OCI-LY1 (cell line): Measurements from ENCODE around the gene HOXA4.

Experiments used
- H2AFZ ChIP-seq: fragments of 200-600 bp; sonication (generic), shearing (Covaris generic); 2 replicates; pipeline ENCODE4 v1.6.0; 2014; ENCODE audit warnings: antibody characterized with exemption, mild to moderate bottlenecking, low read length
- H3F3A ChIP-seq: fragments of 200-600 bp; sonication (generic), shearing (Covaris generic); 2 replicates; pipeline ENCODE4 v1.6.0; 2014; ENCODE audit warnings: mild to moderate bottlenecking, antibody characterized with exemption, low read length, moderate library complexity; ENCODE audit not compliant: insufficient read depth
- H3K27ac ChIP-seq: fragments of 200-600 bp; sonication (generic); 2 replicates; pipeline ENCODE4 v1.5.1; 2014; ENCODE audit warnings: low read length, mixed run types, mild to moderate bottlenecking, low read depth; ENCODE audit not compliant: poor library complexity, severe bottlenecking
- H3K27me3 ChIP-seq: fragments of 200-600 bp; sonication (generic); 2 replicates; pipeline ENCODE4 v1.6.0; 2014; ENCODE audit warnings: antibody characterized with exemption, mild to moderate bottlenecking, low read length, moderate library complexity; ENCODE audit not compliant: insufficient read depth
- H3K36me3 ChIP-seq: fragments of 200-600 bp; sonication (generic); 2 replicates; pipeline ENCODE4 v1.6.1; 2014; ENCODE audit warnings: mild to moderate bottlenecking, antibody characterized with exemption, low read length, moderate library complexity, mixed read lengths; ENCODE audit not compliant: insufficient read depth
- H3K4me1 ChIP-seq: fragments of 200-600 bp; sonication (generic); 2 replicates; pipeline ENCODE4 v1.5.1; 2014; ENCODE audit warnings: mild to moderate bottlenecking, low read length, moderate library complexity; ENCODE audit not compliant: insufficient read depth, severe bottlenecking
- H3K4me2 ChIP-seq: fragments of 200-600 bp; sonication (generic), shearing (Covaris generic); 2 replicates; pipeline ENCODE4 v1.6.1; 2014; ENCODE audit warnings: low read length
- H3K4me3 ChIP-seq: fragments of 200-600 bp; sonication (generic); 2 replicates; pipeline ENCODE4 v1.5.1; 2014; ENCODE audit warnings: low read length, low read depth, mild to moderate bottlenecking, mixed read lengths; ENCODE audit not compliant: poor library complexity, severe bottlenecking
- H3K79me2 ChIP-seq: fragments of 200-600 bp; shearing (Covaris generic); 2 replicates; pipeline ENCODE4 v1.6.1; 2016; ENCODE audit warnings: mixed run types, low read length, mixed read lengths; ENCODE audit not compliant: insufficient read depth
- H3K9ac ChIP-seq: fragments of 200-600 bp; sonication (generic), shearing (Covaris generic); 2 replicates; pipeline ENCODE4 v1.6.1; 2014; ENCODE audit warnings: mild to moderate bottlenecking, low read length, mixed read lengths
- H3K9me2 ChIP-seq: fragments of 200-600 bp; sonication (generic), shearing (Covaris generic); 2 replicates; pipeline ENCODE4 v1.6.1; 2014; ENCODE audit warnings: low read depth, mild to moderate bottlenecking, low read length, mixed read lengths
- H3K9me3 ChIP-seq: fragments of 200-600 bp; shearing (Covaris generic); 2 replicates; pipeline ENCODE4 v1.6.1; 2014; ENCODE audit warnings: low read length, mixed read lengths
- H4K20me1 ChIP-seq: fragments of 200-600 bp; sonication (generic), shearing (Covaris generic); 2 replicates; pipeline ENCODE4 v1.6.0; 2016; ENCODE audit warnings: mild to moderate bottlenecking, low read length; ENCODE audit not compliant: insufficient read depth
- CTCF ChIP-seq: fragments of 200-600 bp; sonication (generic), shearing (Covaris generic); IDR thresholded peaks from 2 replicates; pipeline ENCODE4 v1.5.1; 2017; ENCODE audit warnings: mild to moderate bottlenecking, antibody characterized with exemption, low read length, moderate library complexity, mixed read lengths
- EZH2 ChIP-seq: fragments of 200-600 bp; sonication (generic), shearing (Covaris generic); IDR thresholded peaks from 2 replicates; pipeline ENCODE4 v1.8.0; 2017; ENCODE audit warnings: borderline replicate concordance, mixed run types, mild to moderate bottlenecking, antibody characterized with exemption, low read length, moderate library complexity, mixed read lengths

The HOXA4 gene

DNA sequence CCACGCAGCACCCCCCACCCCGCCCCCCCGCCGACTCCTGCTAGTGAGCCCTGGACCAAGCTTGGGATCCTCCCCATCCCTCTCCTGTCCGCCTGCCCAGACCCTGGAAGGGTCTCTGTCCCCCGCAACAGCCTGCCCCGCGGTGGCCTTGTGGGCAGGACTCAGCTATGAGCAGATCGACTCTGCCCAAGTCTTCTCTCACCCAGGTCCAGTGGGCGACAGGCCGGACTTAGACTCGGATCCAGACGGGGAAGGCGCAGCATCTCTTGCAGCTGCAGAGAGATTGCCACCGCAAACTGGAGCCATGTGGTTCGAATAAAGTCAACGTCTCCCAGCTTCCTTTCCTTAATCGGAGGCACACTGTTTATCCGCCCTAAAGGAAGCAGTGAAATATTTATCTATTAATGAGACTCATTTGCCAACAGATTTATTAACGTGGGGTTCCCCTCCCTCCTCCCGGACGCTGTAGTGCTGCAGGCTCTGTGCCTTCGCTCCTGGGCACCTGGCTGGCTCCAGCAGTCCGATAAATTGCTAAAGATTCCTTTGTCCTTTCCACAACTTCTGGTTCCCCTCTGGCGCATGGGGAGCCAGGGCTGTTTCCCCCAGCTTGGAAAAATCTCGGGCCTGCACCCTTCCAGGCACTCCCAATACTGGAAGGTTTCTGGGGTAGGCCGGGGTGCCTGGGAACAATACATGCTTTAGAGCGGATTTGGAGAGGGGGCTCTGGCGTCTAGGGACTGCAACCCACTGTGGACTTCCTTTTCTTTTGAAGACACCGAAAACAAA, 26.6 kb upstream of the HOXA4 start:
- TF ChIP-seq EZH2 (no peak), CTCF (no peak)
- Histone ChIP-seq H3K27ac (no peak overlapping the region), H3F3A (no peaks in the 10 kb centered on the region), H4K20me1 (no peaks in the 10 kb centered on the region), H3K79me2 (no peaks in the 10 kb centered on the region), H3K4me3 (no peak overlapping the region), H3K9me3 (no peaks in the 10 kb centered on the region), H3K4me2 (no peak overlapping the region), H2AFZ (no peak overlapping the region), H3K36me3 (no peaks in the 10 kb centered on the region), H3K9me2 (no peaks in the 10 kb centered on the region), H3K27me3 (peaks cover 7% of the 10 kb centered on the region; the same call in 1 of the 2 replicates), H3K9ac (no peak overlapping the region), H3K4me1 (peaks cover 17% of the 10 kb centered on the region)

GRCh38 chr7:27156508-27156898, 25.9 kb upstream of the HOXA4 start, which contains the start of gene HOXA7:
TSS of gene HOXA7 (minus strand) at chr7:27156675. CDS start at chr7:27156545, 130 bp downstream.
- H3K4me3 ChIP-seq = no peak within 1 kb of the TSS
- no peak within 1 kb of the TSS for H2AFZ ChIP-seq
- H3K27me3 ChIP-seq = peaks cover 8% of the 10 kb centered on the region; the same call in 1 of the 2 replicates
- H3K27ac ChIP-seq = no peak within 1 kb of the TSS
- no peaks in the 10 kb centered on the region for H3K9me2 ChIP-seq
- no peak within 1 kb of the TSS for H3K4me2 ChIP-seq
- peaks cover 23% of the 10 kb centered on the region for H3K4me1 ChIP-seq
- H3K9me3 ChIP-seq = no peaks in the 10 kb centered on the region
- TF ChIP-seq CTCF (no peak), EZH2 (no peak)
- no peaks in the 10 kb centered on the region for H3F3A ChIP-seq
- no peak within 1 kb of the TSS for H3K9ac ChIP-seq
- no peaks in the 10 kb centered on the region for H3K36me3 ChIP-seq
- H3K79me2 ChIP-seq = no peaks in the 10 kb centered on the region
- no peaks in the 10 kb centered on the region for H4K20me1 ChIP-seq

- no peak overlapping the region for H3K4me2 ChIP-seq
- H3K9me3 ChIP-seq = no peaks in the 10 kb centered on the region
- no peaks in the 10 kb centered on the region for H3K9me2 ChIP-seq
- H3K27ac ChIP-seq = no peak overlapping the region
- TF ChIP-seq CTCF = no peak
- no peak for TF ChIP-seq EZH2
- no peak overlapping the region for H3K9ac ChIP-seq
- peaks cover 8% of the 10 kb centered on the region; the same call in 1 of the 2 replicates for H3K27me3 ChIP-seq
- H3K79me2 ChIP-seq = no peaks in the 10 kb centered on the region
- H3K4me3 ChIP-seq = no peak overlapping the region
- H4K20me1 ChIP-seq = no peaks in the 10 kb centered on the region
- no peaks in the 10 kb centered on the region for H3F3A ChIP-seq
- H3K4me1 ChIP-seq = peaks cover 23% of the 10 kb centered on the region
- H3K36me3 ChIP-seq = no peaks in the 10 kb centered on the region
- H2AFZ ChIP-seq = no peak overlapping the region
Observed at GRCh38 chr7:27155816-27156507, 25.4 kb upstream of the HOXA4 start.
